ENCODE measurements around the gene BTG2.

DNA sequence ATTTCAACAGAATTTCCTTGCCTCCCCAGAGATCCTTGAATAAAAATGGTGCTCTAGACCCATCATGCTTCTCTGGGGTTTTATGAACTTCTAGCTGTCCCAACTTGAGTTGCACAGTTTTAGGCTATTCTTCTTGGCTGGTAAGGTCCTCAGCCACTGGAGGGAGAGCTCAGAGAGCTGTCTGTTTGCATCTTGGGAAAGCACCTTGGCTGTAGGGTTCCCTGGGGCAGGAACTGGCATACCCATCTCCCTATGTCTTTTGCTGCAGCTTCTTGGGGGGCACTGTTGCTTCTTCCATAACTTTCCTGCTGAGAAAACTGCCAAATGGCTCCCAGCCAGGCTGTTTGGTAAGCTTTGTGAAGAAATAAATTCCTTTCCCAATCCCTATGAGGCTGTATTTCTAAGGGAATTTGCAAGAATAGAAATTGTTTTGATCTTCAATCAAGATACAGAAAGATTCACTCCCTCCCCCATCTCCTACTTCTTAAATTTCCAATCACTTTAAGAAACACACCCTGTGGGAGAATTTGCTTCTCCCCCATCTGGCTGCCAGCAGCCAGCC is 53.8 kb downstream of the BTG2 start:
- TF ChIP-seq, protein P1, sequence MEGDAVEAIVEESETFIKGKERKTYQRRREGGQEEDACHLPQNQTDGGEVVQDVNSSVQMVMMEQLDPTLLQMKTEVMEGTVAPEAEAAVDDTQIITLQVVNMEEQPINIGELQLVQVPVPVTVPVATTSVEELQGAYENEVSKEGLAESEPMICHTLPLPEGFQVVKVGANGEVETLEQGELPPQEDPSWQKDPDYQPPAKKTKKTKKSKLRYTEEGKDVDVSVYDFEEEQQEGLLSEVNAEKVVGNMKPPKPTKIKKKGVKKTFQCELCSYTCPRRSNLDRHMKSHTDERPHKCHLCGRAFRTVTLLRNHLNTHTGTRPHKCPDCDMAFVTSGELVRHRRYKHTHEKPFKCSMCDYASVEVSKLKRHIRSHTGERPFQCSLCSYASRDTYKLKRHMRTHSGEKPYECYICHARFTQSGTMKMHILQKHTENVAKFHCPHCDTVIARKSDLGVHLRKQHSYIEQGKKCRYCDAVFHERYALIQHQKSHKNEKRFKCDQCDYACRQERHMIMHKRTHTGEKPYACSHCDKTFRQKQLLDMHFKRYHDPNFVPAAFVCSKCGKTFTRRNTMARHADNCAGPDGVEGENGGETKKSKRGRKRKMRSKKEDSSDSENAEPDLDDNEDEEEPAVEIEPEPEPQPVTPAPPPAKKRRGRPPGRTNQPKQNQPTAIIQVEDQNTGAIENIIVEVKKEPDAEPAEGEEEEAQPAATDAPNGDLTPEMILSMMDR (IDR thresholded peaks at IDR 0.05), result no peak
- TF ChIP-seq POLR2A (IDR thresholded peaks at IDR 0.05), result no peak
